H9 (cell line): ENCODE measurements around the gene MS4A7. TPM values are rescaled to one million over a fixed set of nuclear protein-coding genes. Genes with fewer than 3 reads are reported as not detected.

ENCODE experiments used
- DNase-seq: peaks from one replicate; pipeline ENCODE4 v3.0.0-alpha.2; 2017
- H2AFZ ChIP-seq: one replicate; pipeline ENCODE4 v1.6.1; 2013; ENCODE audit warnings: mild to moderate bottlenecking, low read length, control low read depth, moderate library complexity
- H2AK5ac ChIP-seq: 2 replicates; pipeline ENCODE4 v1.6.1; 2013; ENCODE audit warnings: low read length, control low read depth, mixed read lengths; ENCODE audit not compliant: insufficient read length
- H2BK120ac ChIP-seq: one replicate; pipeline ENCODE4 v1.6.1; 2013; ENCODE audit warnings: low read depth, mild to moderate bottlenecking, low read length, control low read depth, inconsistent platforms; ENCODE audit not compliant: poor library complexity, severe bottlenecking
- H2BK12ac ChIP-seq: 2 replicates; pipeline ENCODE4 v1.6.1; 2013; ENCODE audit warnings: low read length, control low read depth, mixed read lengths, low read depth; ENCODE audit not compliant: insufficient read length
- H2BK15ac ChIP-seq: 2 replicates; pipeline ENCODE4 v1.6.1; 2013; ENCODE audit warnings: low read depth, low read length, control low read depth
- H2BK20ac ChIP-seq: one replicate; pipeline ENCODE4 v1.6.1; 2013; ENCODE audit warnings: low read depth, mild to moderate bottlenecking, low read length, control low read depth, inconsistent platforms; ENCODE audit not compliant: poor library complexity, severe bottlenecking
- H2BK5ac ChIP-seq: 2 replicates; pipeline ENCODE4 v1.6.1; 2013; ENCODE audit warnings: low read length, control low read depth, mixed read lengths; ENCODE audit not compliant: insufficient read length
- H3K14ac ChIP-seq: 2 replicates; pipeline ENCODE4 v1.6.1; 2013; ENCODE audit warnings: low read length, control low read depth; ENCODE audit not compliant: insufficient read depth
- H3K18ac ChIP-seq: 2 replicates; pipeline ENCODE4 v1.6.1; 2013; ENCODE audit warnings: low read depth, mild to moderate bottlenecking, mixed read lengths, low read length, control low read depth; ENCODE audit not compliant: insufficient read length
- H3K23ac ChIP-seq: 2 replicates; pipeline ENCODE4 v1.6.1; 2013; ENCODE audit warnings: low read length, control low read depth, mixed read lengths, low read depth; ENCODE audit not compliant: insufficient read length
- H3K23me2 ChIP-seq: 2 replicates; pipeline ENCODE4 v1.6.1; 2013; ENCODE audit warnings: low read depth, mild to moderate bottlenecking, mixed read lengths, low read length, control low read depth; ENCODE audit not compliant: insufficient read length, poor library complexity, severe bottlenecking
- H3K27ac ChIP-seq: 2 replicates; pipeline ENCODE4 v1.5.1; 2013; ENCODE audit warnings: low read length, control low read depth, mixed read lengths, low read depth; ENCODE audit not compliant: insufficient read length
- H3K27me3 ChIP-seq: 2 replicates; pipeline ENCODE4 v1.6.1; 2013; ENCODE audit warnings: low read length, control low read depth, inconsistent platforms; ENCODE audit not compliant: insufficient read depth
- H3K4ac ChIP-seq: 2 replicates; pipeline ENCODE4 v1.6.1; 2013; ENCODE audit warnings: low read depth, mild to moderate bottlenecking, control low read depth, inconsistent platforms, low read length, moderate library complexity
- H3K4me1 ChIP-seq: 2 replicates; pipeline ENCODE4 v1.6.1; 2013; ENCODE audit warnings: low read length, control low read depth, inconsistent platforms; ENCODE audit not compliant: insufficient read depth
- H3K4me2 ChIP-seq: 2 replicates; pipeline ENCODE4 v1.6.1; 2013; ENCODE audit warnings: low read length, control low read depth, mixed read lengths; ENCODE audit not compliant: insufficient read length, insufficient read depth
- H3K56ac ChIP-seq: 2 replicates; pipeline ENCODE4 v1.6.1; 2013; ENCODE audit warnings: low read depth, mild to moderate bottlenecking, mixed read lengths, low read length, control low read depth; ENCODE audit not compliant: insufficient read length
- H3K79me1 ChIP-seq: 2 replicates; pipeline ENCODE4 v1.6.1; 2013; ENCODE audit warnings: low read depth, mild to moderate bottlenecking, moderate library complexity, low read length, control low read depth, inconsistent platforms; ENCODE audit not compliant: insufficient read depth, poor library complexity, severe bottlenecking
- H3K79me2 ChIP-seq: 2 replicates; pipeline ENCODE4 v1.6.1; 2013; ENCODE audit warnings: low read length, control low read depth, inconsistent platforms; ENCODE audit not compliant: insufficient read depth
- H3K9ac ChIP-seq: 2 replicates; pipeline ENCODE4 v1.6.1; 2013; ENCODE audit warnings: low read length, control low read depth, mixed read lengths; ENCODE audit not compliant: insufficient read length; ENCODE audit errors: extremely low read depth
- H3K9me3 ChIP-seq: one replicate; pipeline ENCODE4 v1.6.1; 2013; ENCODE audit warnings: low read depth, low read length, inconsistent platforms; ENCODE audit not compliant: control insufficient read depth
- H3T11ph ChIP-seq: one replicate; pipeline ENCODE4 v1.6.1; 2013; ENCODE audit warnings: mild to moderate bottlenecking, low read length, control low read depth, inconsistent platforms
- H4K20me1 ChIP-seq: one replicate; pipeline ENCODE4 v1.6.1; 2013; ENCODE audit not compliant: control insufficient read depth, insufficient read length, insufficient read depth
- H4K5ac ChIP-seq: 2 replicates; pipeline ENCODE4 v1.6.1; 2013; ENCODE audit warnings: low read depth, mild to moderate bottlenecking, mixed read lengths, low read length, control low read depth; ENCODE audit not compliant: insufficient read length
- H4K8ac ChIP-seq: replicated peaks from 2 replicates; pipeline ENCODE4 v1.6.1; 2013; ENCODE audit warnings: low read length, control low read depth, mixed read lengths, low read depth; ENCODE audit not compliant: insufficient read length
- H4K91ac ChIP-seq: 2 replicates; pipeline ENCODE4 v1.6.1; 2013; ENCODE audit warnings: low read depth, mild to moderate bottlenecking, moderate library complexity, mixed read lengths, low read length, control low read depth; ENCODE audit not compliant: insufficient read length
- H3K27ac Mint-ChIP-seq, 3 experiments: 2 replicates in 2 of 3; 3 replicates in 1 of 3; pipeline ENCODE4 v1.8.0; 2020 to 2021; ENCODE audit warnings: mixed read lengths in 3 of 3, mild to moderate bottlenecking in 1 of 3, moderate library complexity in 1 of 3
- H3K27me3 Mint-ChIP-seq: 2 replicates; pipeline ENCODE4 v1.8.0; 2021; ENCODE audit warnings: low read depth, mild to moderate bottlenecking, moderate library complexity, mixed read lengths
- H3K36me3 Mint-ChIP-seq, 3 experiments: 2 replicates in 2 of 3; 3 replicates in 1 of 3; pipeline ENCODE4 v1.8.0; 2020 to 2021; ENCODE audit warnings: low read depth in 3 of 3, mixed read lengths in 3 of 3; ENCODE audit not compliant: insufficient read depth in 1 of 3
- H3K4me1 Mint-ChIP-seq, 2 experiments: 2 replicates each; pipeline ENCODE4 v1.8.0; 2020; ENCODE audit warnings: mixed read lengths in 2 of 2
- H3K4me3 Mint-ChIP-seq, 2 experiments: 2 replicates in 1 of 2; 3 replicates in 1 of 2; pipeline ENCODE4 v1.8.0; 2020 to 2021; ENCODE audit warnings: mild to moderate bottlenecking in 2 of 2, mixed read lengths in 2 of 2, moderate library complexity in 1 of 2
- H3K9me3 Mint-ChIP-seq, 2 experiments: 2 replicates in 1 of 2; 3 replicates in 1 of 2; pipeline ENCODE4 v1.8.0; 2020; ENCODE audit warnings: mild to moderate bottlenecking in 2 of 2, mixed read lengths in 2 of 2, moderate library complexity in 1 of 2
- WGBS: extraction: QIAGEN DNeasy Blood & Tissue Kit; methylation state at CpG from one replicate; pipeline ENCODE4 v1.1.7; 2013; ENCODE audit warnings: missing lambda C conversion rate, low lambda C conversion rate, mixed read lengths; ENCODE audit not compliant: insufficient read length; ENCODE audit errors: extremely low coverage; 5-methylcytosine and 5-hydroxymethylcytosine counted together
- total RNA-seq: library from RNA; stranded (reverse); gene quantifications from 2 replicates; pipeline ENCODE4 v1.2.1, GENCODE V29; 2021
- TF ChIP-seq, protein P1 (sequence below): fragments of 200-600 bp; sonication (generic); conservative IDR thresholded peaks from 3 replicates; pipeline ENCODE4 v1.8.0; 2021; ENCODE audit warnings: antibody characterized with exemption, mild to moderate bottlenecking

MS4A7 gene
- total RNA-seq, 1 experiment from 2014 or later = not detected

DNA sequence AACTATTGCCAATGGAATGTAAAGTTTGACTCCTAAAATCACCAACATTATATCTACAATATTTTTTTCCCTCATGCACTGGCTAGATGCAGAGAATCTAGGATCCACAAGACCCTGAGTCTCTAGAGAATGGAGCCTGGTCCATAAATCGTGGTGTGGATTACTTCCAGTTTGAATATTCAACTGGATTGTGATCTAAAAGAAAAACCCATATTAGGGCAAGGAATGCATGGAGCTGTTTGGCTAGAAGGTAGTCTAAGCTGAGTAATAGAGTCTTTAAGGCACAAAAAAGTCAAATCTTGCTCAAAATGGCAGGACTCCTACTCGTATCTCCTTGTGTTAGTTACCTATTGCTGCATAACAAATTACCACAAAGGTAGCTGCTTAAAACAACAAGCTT is 41.7 kb downstream of the MS4A7 start:
- Histone ChIP-seq H2AFZ (no peak overlapping the region), H2BK120ac (no peak overlapping the region), H3K4me2 (no peak overlapping the region), H4K20me1 (no peaks in the 10 kb centered on the region), H4K8ac (no peak overlapping the region), H3K56ac (no peak overlapping the region), H2BK15ac (no peak overlapping the region), H3K79me2 (no peaks in the 10 kb centered on the region), H2BK20ac (no peak overlapping the region), H2BK5ac (no peak overlapping the region), H3K27me3 (no peaks in the 10 kb centered on the region), H3K79me1 (no peaks in the 10 kb centered on the region), H3K23me2 (no peaks in the 10 kb centered on the region), H3K4ac (no peak overlapping the region), H3K18ac (no peak overlapping the region), H3K9me3 (no peaks in the 10 kb centered on the region), H3K14ac (no peak overlapping the region), H3K9ac (no peak overlapping the region), H3K4me1 (no peaks in the 10 kb centered on the region), H3T11ph (no peak overlapping the region), H2BK12ac (no peak overlapping the region), H4K5ac (no peak overlapping the region), H4K91ac (no peak overlapping the region), H3K23ac (no peak overlapping the region), H3K27ac (no peak overlapping the region), H2AK5ac (no peak overlapping the region)
- Mint-ChIP-seq H3K27me3 (peaks cover 2% of the 10 kb centered on the region), H3K27ac (no peak overlapping the region), H3K4me3 (no peak overlapping the region), H3K9me3 (peaks cover 4 to 5% of the 10 kb centered on the region in 2 experiments; a peak in 2 of 5 replicates), H3K36me3 (no peaks in the 10 kb centered on the region; a peak in 1 of 7 replicates), H3K4me1 (no peaks in the 10 kb centered on the region)
- DNase-seq = no peak
- TF ChIP-seq, protein P1, sequence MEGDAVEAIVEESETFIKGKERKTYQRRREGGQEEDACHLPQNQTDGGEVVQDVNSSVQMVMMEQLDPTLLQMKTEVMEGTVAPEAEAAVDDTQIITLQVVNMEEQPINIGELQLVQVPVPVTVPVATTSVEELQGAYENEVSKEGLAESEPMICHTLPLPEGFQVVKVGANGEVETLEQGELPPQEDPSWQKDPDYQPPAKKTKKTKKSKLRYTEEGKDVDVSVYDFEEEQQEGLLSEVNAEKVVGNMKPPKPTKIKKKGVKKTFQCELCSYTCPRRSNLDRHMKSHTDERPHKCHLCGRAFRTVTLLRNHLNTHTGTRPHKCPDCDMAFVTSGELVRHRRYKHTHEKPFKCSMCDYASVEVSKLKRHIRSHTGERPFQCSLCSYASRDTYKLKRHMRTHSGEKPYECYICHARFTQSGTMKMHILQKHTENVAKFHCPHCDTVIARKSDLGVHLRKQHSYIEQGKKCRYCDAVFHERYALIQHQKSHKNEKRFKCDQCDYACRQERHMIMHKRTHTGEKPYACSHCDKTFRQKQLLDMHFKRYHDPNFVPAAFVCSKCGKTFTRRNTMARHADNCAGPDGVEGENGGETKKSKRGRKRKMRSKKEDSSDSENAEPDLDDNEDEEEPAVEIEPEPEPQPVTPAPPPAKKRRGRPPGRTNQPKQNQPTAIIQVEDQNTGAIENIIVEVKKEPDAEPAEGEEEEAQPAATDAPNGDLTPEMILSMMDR = no peak
- WGBS = no CpG with 5 or more reads among the region's 2 CpGs
